ENCODE measurements around the gene CHST5. TPM values are rescaled to one million over a fixed set of nuclear protein-coding genes. Genes with fewer than 3 reads are reported as not detected.
A peak's percentile ranks its signal among the peaks of the same experiment; 100 is the strongest.

Gene CHST5
- total RNA-seq, 3 donors from 2014 or later (not counting 1 experiment from before 2014, with no cell fraction given) = not detected

- Histone ChIP-seq H3K4me3 (ENCODE audit: low read length) (no peak overlapping the region), H3K27ac (ENCODE audit: low read length) (no peak overlapping the region), H3K36me3 (ENCODE audit: control insufficient read depth, insufficient read depth, low read length) (no peaks in the 10 kb centered on the region), H3K4me1 (ENCODE audit: control insufficient read depth, insufficient read depth, low read length) (peaks cover 7% of the 10 kb centered on the region), H3K9me3 (ENCODE audit: control insufficient read depth, insufficient read depth, low read length) (no peaks in the 10 kb centered on the region), H3K27me3 (ENCODE audit: control insufficient read depth, insufficient read depth, low read length) (peaks cover 11% of the 10 kb centered on the region)
- intact Hi-C loops (cut with micrococcal nuclease) = no loop called here
- H3K9me3 Mint-ChIP-seq = no peaks in the 10 kb centered on the region
- H3K27ac Mint-ChIP-seq = no peak overlapping the region
- TF ChIP-seq, protein P1, sequence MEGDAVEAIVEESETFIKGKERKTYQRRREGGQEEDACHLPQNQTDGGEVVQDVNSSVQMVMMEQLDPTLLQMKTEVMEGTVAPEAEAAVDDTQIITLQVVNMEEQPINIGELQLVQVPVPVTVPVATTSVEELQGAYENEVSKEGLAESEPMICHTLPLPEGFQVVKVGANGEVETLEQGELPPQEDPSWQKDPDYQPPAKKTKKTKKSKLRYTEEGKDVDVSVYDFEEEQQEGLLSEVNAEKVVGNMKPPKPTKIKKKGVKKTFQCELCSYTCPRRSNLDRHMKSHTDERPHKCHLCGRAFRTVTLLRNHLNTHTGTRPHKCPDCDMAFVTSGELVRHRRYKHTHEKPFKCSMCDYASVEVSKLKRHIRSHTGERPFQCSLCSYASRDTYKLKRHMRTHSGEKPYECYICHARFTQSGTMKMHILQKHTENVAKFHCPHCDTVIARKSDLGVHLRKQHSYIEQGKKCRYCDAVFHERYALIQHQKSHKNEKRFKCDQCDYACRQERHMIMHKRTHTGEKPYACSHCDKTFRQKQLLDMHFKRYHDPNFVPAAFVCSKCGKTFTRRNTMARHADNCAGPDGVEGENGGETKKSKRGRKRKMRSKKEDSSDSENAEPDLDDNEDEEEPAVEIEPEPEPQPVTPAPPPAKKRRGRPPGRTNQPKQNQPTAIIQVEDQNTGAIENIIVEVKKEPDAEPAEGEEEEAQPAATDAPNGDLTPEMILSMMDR (IDR thresholded peaks at IDR 0.05) = no peak
- H3K4me3 Mint-ChIP-seq = no peak overlapping the region
- no peak for DNase-seq
- peaks cover 9 to 11% of the 10 kb centered on the region in 2 donors for H3K27me3 Mint-ChIP-seq (ENCODE audit: low read depth in 2 of 2)
- WGBS (ENCODE audit: insufficient coverage) = 21% methylated on average over 26 of the region's 26 CpGs
- H3K36me3 Mint-ChIP-seq = no peaks in the 10 kb centered on the region
- ATAC-seq = no peak
- peaks cover 8% of the 10 kb centered on the region in 2 donors for H3K4me1 Mint-ChIP-seq
Measured at GRCh38 chr16:75494661-75495075, 41.2 kb downstream of the CHST5 start.

- TF ChIP-seq, protein P1 (IDR thresholded peaks at IDR 0.05) = no peak
- H3K4me3 Mint-ChIP-seq = no peak overlapping the region
- Histone ChIP-seq H3K4me3 (ENCODE audit: low read length) (no peak overlapping the region), H3K9me3 (ENCODE audit: control insufficient read depth, insufficient read depth, low read length) (no peaks in the 10 kb centered on the region), H3K27ac (ENCODE audit: low read length) (no peak overlapping the region), H3K27me3 (ENCODE audit: control insufficient read depth, insufficient read depth, low read length) (peaks cover 11% of the 10 kb centered on the region), H3K36me3 (ENCODE audit: control insufficient read depth, insufficient read depth, low read length) (no peaks in the 10 kb centered on the region), H3K4me1 (ENCODE audit: control insufficient read depth, insufficient read depth, low read length) (peaks cover 7% of the 10 kb centered on the region)
- H3K36me3 Mint-ChIP-seq = no peaks in the 10 kb centered on the region
- intact Hi-C loops (cut with micrococcal nuclease) = no loop called here
- DNase-seq (no peak), ATAC-seq (no peak)
- 92% methylated on average over 5 of the region's 5 CpGs for WGBS (ENCODE audit: insufficient coverage)
- peaks cover 8% of the 10 kb centered on the region in 2 donors for H3K4me1 Mint-ChIP-seq
- no peak overlapping the region for H3K27ac Mint-ChIP-seq
- no peaks in the 10 kb centered on the region for H3K9me3 Mint-ChIP-seq
- peaks cover 9 to 11% of the 10 kb centered on the region in 2 donors for H3K27me3 Mint-ChIP-seq (ENCODE audit: low read depth in 2 of 2)
Measured at GRCh38 chr16:75494184-75494583, 41.7 kb downstream of the CHST5 start.

DNA sequence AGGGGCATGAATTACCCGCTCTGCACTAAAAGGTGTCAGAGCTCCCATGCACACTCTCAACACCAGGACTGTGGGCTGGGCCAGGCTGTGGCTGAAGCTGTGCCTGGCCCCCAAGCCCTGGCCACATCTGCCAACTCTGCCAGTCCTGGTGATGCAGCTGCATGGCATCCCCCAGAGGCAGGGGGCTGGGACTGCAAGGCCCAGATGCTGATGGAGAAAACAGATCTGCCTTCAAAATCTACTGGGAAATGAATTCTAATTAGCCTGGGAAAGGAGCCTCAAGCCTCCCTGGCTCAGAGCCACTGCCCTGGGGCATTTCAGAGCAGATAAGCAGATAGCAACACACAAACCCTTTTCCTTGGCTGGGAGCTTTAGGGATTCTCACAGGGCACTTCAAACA, 44.0 kb downstream of the CHST5 start:
- no peaks in the 10 kb centered on the region for H3K9me3 Mint-ChIP-seq
- peaks cover 14 to 17% of the 10 kb centered on the region in 2 donors for H3K27me3 Mint-ChIP-seq (ENCODE audit: low read depth in 2 of 2)
- H3K4me1 Mint-ChIP-seq = peaks cover 8% of the 10 kb centered on the region in 2 donors
- intact Hi-C loops (cut with micrococcal nuclease) = no loop called here
- no peak overlapping the region for H3K4me3 ChIP-seq (ENCODE audit: low read length)
- H3K4me3 Mint-ChIP-seq = no peak overlapping the region
- H3K27me3 ChIP-seq (ENCODE audit: control insufficient read depth, insufficient read depth, low read length) = peaks cover 11% of the 10 kb centered on the region
- DNase-seq = no peak
- H3K36me3 Mint-ChIP-seq = no peaks in the 10 kb centered on the region
- H3K9me3 ChIP-seq (ENCODE audit: control insufficient read depth, insufficient read depth, low read length) = no peaks in the 10 kb centered on the region
- H3K27ac Mint-ChIP-seq = no peak overlapping the region
- WGBS (ENCODE audit: insufficient coverage) = 86% methylated on average over 1 of the region's 1 CpG
- H3K36me3 ChIP-seq (ENCODE audit: control insufficient read depth, insufficient read depth, low read length) = no peaks in the 10 kb centered on the region
- H3K4me1 ChIP-seq (ENCODE audit: control insufficient read depth, insufficient read depth, low read length) = peaks cover 7% of the 10 kb centered on the region
- TF ChIP-seq, protein P1 (IDR thresholded peaks at IDR 0.05) = no peak
- peak in 1 of 3 donors; percentile 43 for ATAC-seq
- no peak overlapping the region for H3K27ac ChIP-seq (ENCODE audit: low read length)

DNA sequence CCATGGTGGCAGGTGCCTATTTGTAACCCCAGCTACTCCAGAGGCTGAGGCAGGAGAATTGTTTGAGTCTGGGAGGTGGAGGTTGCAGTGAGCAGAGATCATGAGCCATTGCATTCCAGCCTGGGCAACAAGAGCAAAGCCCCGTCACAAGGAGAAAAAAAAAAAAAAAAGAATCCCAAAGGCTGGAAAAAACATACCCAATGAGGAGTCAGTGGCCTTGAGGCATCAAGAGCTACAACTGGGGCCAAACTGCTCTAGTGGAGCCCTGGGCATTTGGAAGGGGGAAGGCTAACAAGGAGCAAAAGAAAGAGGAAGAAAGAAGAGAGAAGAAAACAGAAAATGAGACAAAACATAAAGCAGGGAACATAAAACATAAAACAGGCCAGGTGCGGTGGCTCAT, 47.6 kb downstream of the CHST5 start:
- intact Hi-C loops (cut with micrococcal nuclease) = no loop called here
- H3K4me1 ChIP-seq (ENCODE audit: control insufficient read depth, insufficient read depth, low read length) = no peaks in the 10 kb centered on the region
- H3K9me3 ChIP-seq (ENCODE audit: control insufficient read depth, insufficient read depth, low read length) = no peaks in the 10 kb centered on the region
- no peaks in the 10 kb centered on the region for H3K36me3 ChIP-seq (ENCODE audit: control insufficient read depth, insufficient read depth, low read length)
- no peaks in the 10 kb centered on the region for H3K27me3 ChIP-seq (ENCODE audit: control insufficient read depth, insufficient read depth, low read length)
- Mint-ChIP-seq H3K36me3 (no peaks in the 10 kb centered on the region), H3K4me1 (no peaks in the 10 kb centered on the region), H3K27me3 (ENCODE audit: low read depth in 2 of 2) (peaks cover 8 to 9% of the 10 kb centered on the region in 2 donors), H3K4me3 (no peak overlapping the region), H3K27ac (no peak overlapping the region), H3K9me3 (no peaks in the 10 kb centered on the region)
- no peak overlapping the region for H3K27ac ChIP-seq (ENCODE audit: low read length)
- ATAC-seq (no peak), DNase-seq (no peak)
- TF ChIP-seq, protein P1 (IDR thresholded peaks at IDR 0.05) = no peak
- 93% methylated on average over 2 of the region's 2 CpGs for WGBS (ENCODE audit: insufficient coverage)
- no peak overlapping the region for H3K4me3 ChIP-seq (ENCODE audit: low read length)
